Activated CD4-positive, alpha-beta T cell treated with anti-CD3 and anti-CD28 coated beads for 36 hours (primary cell): Measurements from ENCODE around the gene CLNK. TPM values are rescaled to one million over a fixed set of nuclear protein-coding genes. Genes with fewer than 3 reads are reported as not detected.

Experiments used
- ATAC-seq: fragments of 200-7000 bp; cut with Tn5 transposase; one replicate; pipeline ENCODE4 v1.10.0; 2021; ENCODE audit warnings: mild to moderate bottlenecking, moderate library complexity
- CTCF ChIA-PET: fragments of 350-600 bp; sonication (Branson Sonifier 250); formaldehyde crosslinking; loops from one replicate; lab custom pipeline; 2021; ENCODE audit warnings: antibody characterized with exemption; lab: Charles Lee
- POLR2A ChIA-PET: fragments of 350-600 bp; sonication (Branson Sonifier 250); formaldehyde crosslinking; loops from one replicate; lab custom pipeline; 2021; ENCODE audit warnings: antibody characterized with exemption, inconsistent platforms; lab: Charles Lee
- DNase-seq: peaks from one replicate; pipeline ENCODE4 v3.0.0-alpha.2; 2020
- H3K27ac Mint-ChIP-seq: one replicate; pipeline ENCODE4 v1.8.0; 2021; ENCODE audit warnings: mixed read lengths
- H3K27me3 Mint-ChIP-seq: one replicate; pipeline ENCODE4 v1.8.0; 2021; ENCODE audit warnings: mixed read lengths
- H3K36me3 Mint-ChIP-seq: one replicate; pipeline ENCODE4 v1.8.0; 2021; ENCODE audit warnings: low read depth, mixed read lengths
- H3K4me1 Mint-ChIP-seq: one replicate; pipeline ENCODE4 v1.8.0; 2021; ENCODE audit warnings: mixed read lengths
- H3K4me3 Mint-ChIP-seq: one replicate; pipeline ENCODE4 v1.8.0; 2021; ENCODE audit warnings: mild to moderate bottlenecking, moderate library complexity, mixed read lengths
- H3K9me3 Mint-ChIP-seq: one replicate; pipeline ENCODE4 v1.8.0; 2021; ENCODE audit warnings: low read depth, mixed read lengths
- intact Hi-C, 2 experiments: fragments of 100-400 bp; cut with DNase I in 1 of 2; cut with micrococcal nuclease in 1 of 2; formaldehyde crosslinking; loops; one replicate each; pipeline versions ENCODE4 v1.14.2 to v1.15.1; 2022 to 2024; cut with DNase I, micrococcal nuclease
- total RNA-seq, 2 experiments: library from RNA; stranded (reverse); gene quantifications; one replicate each; pipeline ENCODE4 v1.2.3, GENCODE V29; 2021

Gene CLNK
- total RNA-seq, 2 experiments from 2014 or later, result not detected

DNA sequence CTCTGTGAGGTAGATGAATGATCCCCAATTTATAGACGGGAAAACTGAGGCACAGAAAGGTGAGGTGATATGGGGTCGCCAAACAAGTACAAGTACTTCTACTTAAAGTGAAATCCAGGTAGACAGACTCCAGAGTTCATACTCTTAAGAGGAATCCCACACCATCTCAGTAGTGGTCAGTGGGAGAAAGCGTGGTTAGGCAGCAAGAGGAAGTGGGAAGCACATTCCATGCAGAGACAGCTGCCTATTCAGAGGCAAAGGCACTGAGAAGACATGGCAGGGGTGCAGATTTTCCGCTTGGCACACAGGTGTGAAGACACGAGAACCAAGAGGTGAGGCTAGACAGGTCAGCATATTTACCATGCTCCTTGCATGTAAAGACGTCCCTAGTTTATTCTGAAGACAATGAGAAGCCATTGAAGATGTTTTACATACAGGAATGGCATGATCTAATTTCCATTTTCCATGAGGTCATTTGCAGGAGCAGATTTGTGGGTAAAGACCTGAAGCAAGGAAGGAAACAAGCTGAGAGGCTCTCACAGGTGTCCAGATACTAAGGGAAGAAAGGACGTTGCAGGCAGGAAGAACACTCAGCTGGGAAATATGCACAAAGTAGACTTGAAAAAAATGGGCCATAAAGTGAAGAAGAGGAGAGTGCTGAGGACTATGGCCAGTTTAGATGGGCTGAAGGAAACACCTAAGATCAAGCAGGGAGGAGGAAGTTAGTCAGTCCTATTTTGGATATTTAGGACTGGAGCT, 17.3 kb upstream of the CLNK start:
- peaks cover 3% of the 10 kb centered on the region for H3K4me1 Mint-ChIP-seq
- H3K27ac Mint-ChIP-seq, result no peak overlapping the region
- DNase-seq (no peak), ATAC-seq (no peak)
- intact Hi-C loops, result no loop called here
- POLR2A ChIA-PET, result no interaction called here
- CTCF ChIA-PET, result interaction anchor here (1.4 kb wide), 1 partner anchor 57 kb away, joined by 4 read pairs; no protein-coding TSS in a partner anchor
- no peaks in the 10 kb centered on the region for H3K9me3 Mint-ChIP-seq
- H3K27me3 Mint-ChIP-seq, result no peaks in the 10 kb centered on the region
- H3K4me3 Mint-ChIP-seq, result no peak overlapping the region
- no peaks in the 10 kb centered on the region for H3K36me3 Mint-ChIP-seq

DNA sequence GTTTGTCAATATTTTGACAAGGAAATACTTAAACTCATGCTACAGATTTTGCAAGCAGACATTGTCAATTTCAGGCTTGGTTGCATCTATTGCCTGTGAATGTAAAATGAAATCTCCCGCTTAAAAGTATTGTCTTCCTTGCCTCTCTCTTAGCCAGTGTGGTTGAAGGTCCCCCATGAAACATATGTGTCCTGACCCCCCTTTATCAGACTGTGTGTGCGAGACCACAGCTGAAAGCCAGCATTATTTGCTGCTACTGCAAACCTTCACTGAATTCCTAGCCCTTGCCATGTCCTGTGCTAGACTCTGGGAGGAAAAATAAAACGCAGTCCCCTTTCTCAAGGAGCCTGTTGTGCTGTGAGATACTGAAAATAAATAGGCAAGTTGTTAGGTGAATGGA, 16.6 kb upstream of the CLNK start:
- H3K27me3 Mint-ChIP-seq, result no peaks in the 10 kb centered on the region
- H3K9me3 Mint-ChIP-seq, result no peaks in the 10 kb centered on the region
- CTCF ChIA-PET, result interaction anchor here (1.4 kb wide), 1 partner anchor 56 kb away, joined by 4 read pairs; no protein-coding TSS in a partner anchor
- ATAC-seq, result no peak
- H3K27ac Mint-ChIP-seq, result no peak overlapping the region
- H3K4me1 Mint-ChIP-seq, result peaks cover 3% of the 10 kb centered on the region
- DNase-seq, result no peak
- POLR2A ChIA-PET, result no interaction called here
- intact Hi-C loops, result no loop called here
- no peak overlapping the region for H3K4me3 Mint-ChIP-seq
- no peaks in the 10 kb centered on the region for H3K36me3 Mint-ChIP-seq

DNA sequence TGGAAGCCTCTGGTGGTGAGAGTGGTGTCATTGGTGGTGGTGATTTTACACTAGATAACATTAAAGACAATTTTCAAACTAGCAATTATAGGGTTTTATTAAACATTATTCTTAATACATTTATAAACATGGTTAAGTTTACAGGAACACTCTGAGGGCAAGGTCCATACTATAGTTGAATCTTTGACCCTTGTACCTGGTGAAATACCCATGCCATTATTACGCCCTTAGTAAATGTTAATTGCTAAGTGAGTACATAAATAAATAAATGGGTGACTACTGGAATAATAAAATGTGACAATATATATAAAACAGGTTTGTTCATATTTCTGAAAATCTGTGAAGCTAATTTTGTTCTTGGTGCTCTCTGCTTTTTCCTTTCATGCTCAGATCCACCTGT, 13.6 kb upstream of the CLNK start:
- H3K4me3 Mint-ChIP-seq, result no peak overlapping the region
- H3K36me3 Mint-ChIP-seq, result no peaks in the 10 kb centered on the region
- no peak overlapping the region for H3K27ac Mint-ChIP-seq
- CTCF ChIA-PET, result interaction anchor here (1.2 kb wide), 1 partner anchor 72 kb away, joined by 3 read pairs; no protein-coding TSS in a partner anchor
- no peaks in the 10 kb centered on the region for H3K9me3 Mint-ChIP-seq
- H3K27me3 Mint-ChIP-seq, result no peaks in the 10 kb centered on the region
- no peaks in the 10 kb centered on the region for H3K4me1 Mint-ChIP-seq
- DNase-seq (no peak), ATAC-seq (no peak)
- POLR2A ChIA-PET, result no interaction called here
- intact Hi-C loops, result no loop called here

- POLR2A ChIA-PET, result no interaction called here
- no peaks in the 10 kb centered on the region for H3K4me1 Mint-ChIP-seq
- no peak overlapping the region for H3K27ac Mint-ChIP-seq
- ATAC-seq (no peak), DNase-seq (no peak)
- no peak overlapping the region for H3K4me3 Mint-ChIP-seq
- intact Hi-C loops, result no loop called here
- CTCF ChIA-PET, result no interaction called here
- H3K27me3 Mint-ChIP-seq, result no peaks in the 10 kb centered on the region
- no peaks in the 10 kb centered on the region for H3K36me3 Mint-ChIP-seq
- no peaks in the 10 kb centered on the region for H3K9me3 Mint-ChIP-seq
Measured at GRCh38 chr4:10697086-10697485, 12.5 kb upstream of the CLNK start.

DNA sequence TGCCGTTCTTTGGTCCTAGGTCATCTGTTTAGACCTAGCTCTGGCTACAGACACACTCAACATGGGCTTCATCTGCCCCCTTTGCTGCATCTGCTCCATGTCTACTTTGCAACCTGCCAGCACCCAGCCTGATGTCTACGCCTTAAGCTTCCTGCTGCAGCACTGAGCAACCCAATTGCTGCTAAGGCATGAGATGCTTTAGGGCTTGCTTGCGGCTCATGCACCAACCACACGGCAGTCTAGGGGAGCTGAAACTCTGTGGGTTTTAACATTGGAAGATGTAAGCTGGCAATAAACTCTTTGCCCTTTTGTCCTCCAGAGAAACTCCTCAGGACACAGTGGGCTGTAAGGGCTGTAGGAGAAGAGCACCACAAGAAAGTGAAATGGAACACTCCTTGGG, 11.7 kb upstream of the CLNK start:
- ChIA-PET POLR2A (no interaction called here), CTCF (interaction anchor here (0.8 kb wide), 1 partner anchor 72 kb away, joined by 3 read pairs; no protein-coding TSS in a partner anchor)
- no peaks in the 10 kb centered on the region for H3K9me3 Mint-ChIP-seq
- intact Hi-C loops, result no loop called here
- no peak for DNase-seq
- no peak for ATAC-seq
- H3K4me3 Mint-ChIP-seq, result no peak overlapping the region
- H3K36me3 Mint-ChIP-seq, result no peaks in the 10 kb centered on the region
- H3K4me1 Mint-ChIP-seq, result no peaks in the 10 kb centered on the region
- H3K27me3 Mint-ChIP-seq, result no peaks in the 10 kb centered on the region
- H3K27ac Mint-ChIP-seq, result no peak overlapping the region

GRCh38 chr4:10694828-10695209, 10.3 kb upstream of the CLNK start:
- ChIA-PET CTCF (interaction anchor here (1.0 kb wide), 1 partner anchor 35 kb away, joined by 4 read pairs; no protein-coding TSS in a partner anchor), POLR2A (no interaction called here)
- ATAC-seq, result no peak
- Mint-ChIP-seq H3K9me3 (no peaks in the 10 kb centered on the region), H3K36me3 (no peaks in the 10 kb centered on the region), H3K4me1 (no peaks in the 10 kb centered on the region), H3K4me3 (no peak overlapping the region), H3K27me3 (no peaks in the 10 kb centered on the region), H3K27ac (no peak overlapping the region)
- no peak for DNase-seq
- intact Hi-C loops, result no loop called here

- intact Hi-C loops, result no loop called here
- DNase-seq, result no peak
- H3K9me3 Mint-ChIP-seq, result no peaks in the 10 kb centered on the region
- CTCF ChIA-PET, result interaction anchor here (1.0 kb wide), 1 partner anchor 34 kb away, joined by 4 read pairs; no protein-coding TSS in a partner anchor
- no peaks in the 10 kb centered on the region for H3K36me3 Mint-ChIP-seq
- POLR2A ChIA-PET, result no interaction called here
- ATAC-seq, result no peak
- H3K4me3 Mint-ChIP-seq, result no peak overlapping the region
- H3K4me1 Mint-ChIP-seq, result no peaks in the 10 kb centered on the region
- no peak overlapping the region for H3K27ac Mint-ChIP-seq
- no peaks in the 10 kb centered on the region for H3K27me3 Mint-ChIP-seq
Measured at GRCh38 chr4:10694151-10694827, 9.7 kb upstream of the CLNK start.

DNA sequence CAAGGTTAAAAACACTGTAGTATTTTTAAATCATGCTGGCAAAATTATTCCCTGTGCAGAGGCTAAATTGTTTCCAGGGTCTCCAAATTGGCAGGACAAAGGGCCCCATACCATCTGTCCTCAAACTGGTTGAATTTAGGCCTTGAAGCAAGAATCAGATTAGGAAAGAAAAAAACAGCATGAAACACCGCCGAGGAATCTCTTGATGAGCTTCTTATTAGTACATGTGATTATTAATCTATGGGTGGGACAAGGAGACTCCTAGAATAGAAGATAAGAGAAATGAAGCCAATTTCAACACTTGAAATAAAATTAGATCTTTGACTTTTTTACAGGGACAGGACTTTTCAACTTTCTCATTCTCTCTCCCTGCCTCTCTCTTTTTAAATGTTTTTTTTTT, 7.1 kb upstream of the CLNK start:
- ATAC-seq, result no peak

DNA sequence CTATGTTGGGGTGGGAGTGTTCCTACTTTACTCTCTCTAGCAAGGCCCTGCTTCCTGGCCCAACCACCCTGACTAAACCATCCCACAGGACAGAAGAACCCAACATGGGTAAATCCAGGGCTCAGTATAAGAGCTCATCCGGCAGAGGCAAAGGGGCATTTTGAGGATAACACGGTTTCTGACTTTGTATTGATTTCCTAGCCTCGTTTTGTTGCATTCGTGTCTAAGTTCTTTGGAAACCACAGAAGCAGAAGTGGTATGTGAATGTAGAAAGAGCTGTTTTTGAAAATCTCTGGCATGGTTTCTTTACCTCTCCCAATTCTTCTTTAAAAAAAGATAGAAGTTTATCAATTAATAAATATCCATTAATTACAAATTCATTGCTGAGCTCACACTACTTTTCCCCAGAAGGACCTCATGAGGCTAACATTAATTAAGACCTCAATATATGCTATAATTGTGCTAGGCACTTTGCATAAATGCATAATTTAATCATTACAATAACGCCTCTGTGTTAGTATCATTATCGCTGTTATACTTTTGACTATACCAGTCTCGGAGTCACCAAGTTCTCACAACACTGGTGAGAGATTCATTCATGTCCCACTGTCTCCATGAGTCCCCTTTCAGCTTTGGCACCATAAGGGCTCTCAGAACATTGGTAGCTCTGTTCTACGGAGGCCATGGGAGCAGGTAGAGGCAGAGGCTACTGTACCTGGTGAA, 5.8 kb upstream of the CLNK start:
- DNase-seq, result no peak
- H3K9me3 Mint-ChIP-seq, result no peaks in the 10 kb centered on the region
- intact Hi-C loops, result no loop called here
- POLR2A ChIA-PET, result no interaction called here
- peaks cover 3% of the 10 kb centered on the region for H3K4me1 Mint-ChIP-seq
- H3K27ac Mint-ChIP-seq, result no peak overlapping the region
- no peak for ATAC-seq
- CTCF ChIA-PET, result no interaction called here
- H3K36me3 Mint-ChIP-seq, result no peaks in the 10 kb centered on the region
- no peak overlapping the region for H3K4me3 Mint-ChIP-seq
- H3K27me3 Mint-ChIP-seq, result no peaks in the 10 kb centered on the region

More for the DNA sequence above, 7.1 kb upstream of the CLNK start:
- CTCF ChIA-PET, result no interaction called here
- Mint-ChIP-seq H3K4me3 (no peak overlapping the region), H3K4me1 (peaks cover 3% of the 10 kb centered on the region), H3K27ac (no peak overlapping the region), H3K27me3 (no peaks in the 10 kb centered on the region), H3K36me3 (no peaks in the 10 kb centered on the region), H3K9me3 (no peaks in the 10 kb centered on the region)
- POLR2A ChIA-PET, result no interaction called here
- no peak for DNase-seq
- intact Hi-C loops, result no loop called here

GRCh38 chr4:10688846-10689245, 4.3 kb upstream of the CLNK start:
- ATAC-seq, result no peak
- H3K9me3 Mint-ChIP-seq, result no peaks in the 10 kb centered on the region
- POLR2A ChIA-PET, result no interaction called here
- H3K27ac Mint-ChIP-seq, result no peak overlapping the region
- intact Hi-C loops, result no loop called here
- H3K4me1 Mint-ChIP-seq, result peaks cover 3% of the 10 kb centered on the region
- DNase-seq, result no peak
- CTCF ChIA-PET, result no interaction called here
- no peak overlapping the region for H3K4me3 Mint-ChIP-seq
- H3K27me3 Mint-ChIP-seq, result no peaks in the 10 kb centered on the region
- no peaks in the 10 kb centered on the region for H3K36me3 Mint-ChIP-seq

- intact Hi-C loops, result no loop called here
- Mint-ChIP-seq H3K9me3 (no peaks in the 10 kb centered on the region), H3K27me3 (no peaks in the 10 kb centered on the region), H3K4me3 (no peak overlapping the region), H3K36me3 (no peaks in the 10 kb centered on the region), H3K4me1 (peaks cover 3% of the 10 kb centered on the region), H3K27ac (no peak overlapping the region)
- ChIA-PET POLR2A (no interaction called here), CTCF (interaction anchor here (0.6 kb wide), 1 partner anchor 25 kb away, joined by 4 read pairs; no protein-coding TSS in a partner anchor)
- ATAC-seq (no peak), DNase-seq (no peak)
Measured at GRCh38 chr4:10688022-10688421, 3.5 kb upstream of the CLNK start.
